ENCODE measurements around the gene MIR17HG. TPM values are rescaled to one million over a fixed set of nuclear protein-coding genes. Genes with fewer than 3 reads are reported as not detected.

MIR17HG gene
- total and polyA plus RNA-seq, 8 donors: 2.4 to 7.6 (median 4.8) TPM

DNA sequence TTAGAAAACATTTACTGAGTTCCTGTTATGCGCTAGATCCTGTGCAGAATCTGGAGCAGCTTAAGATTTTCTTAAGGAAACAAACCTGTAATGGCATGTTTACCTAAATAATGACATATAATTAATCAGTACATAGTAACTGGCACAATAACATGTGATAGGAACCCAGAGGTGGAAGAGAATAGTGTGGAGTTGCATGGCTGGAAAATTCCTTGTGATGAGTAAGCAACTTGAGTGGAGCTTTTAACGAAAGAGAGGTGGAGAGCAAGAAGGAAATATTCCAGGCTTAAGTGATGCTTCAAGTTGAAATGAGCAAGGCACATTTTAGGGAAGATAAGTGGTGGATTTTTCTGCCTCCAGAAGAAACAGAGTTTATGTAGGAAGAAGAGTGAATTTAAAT lies 41.7 kb downstream of the MIR17HG start:
- ATAC-seq: peak; percentile 96
- Histone ChIP-seq H3K27me3 (peaks cover 0 to 15% of the 10 kb centered on the region in 2 donors), H3K27ac (peak overlapping the region in 1 of 2 donors; percentile 49), H3K36me3 (no peaks in the 10 kb centered on the region), H3K4me3 (no peak overlapping the region), H3K4me1 (no peaks in the 10 kb centered on the region), H3K9me3 (no peaks in the 10 kb centered on the region)
- DNase-seq: no peak
- TF ChIP-seq, protein P1, sequence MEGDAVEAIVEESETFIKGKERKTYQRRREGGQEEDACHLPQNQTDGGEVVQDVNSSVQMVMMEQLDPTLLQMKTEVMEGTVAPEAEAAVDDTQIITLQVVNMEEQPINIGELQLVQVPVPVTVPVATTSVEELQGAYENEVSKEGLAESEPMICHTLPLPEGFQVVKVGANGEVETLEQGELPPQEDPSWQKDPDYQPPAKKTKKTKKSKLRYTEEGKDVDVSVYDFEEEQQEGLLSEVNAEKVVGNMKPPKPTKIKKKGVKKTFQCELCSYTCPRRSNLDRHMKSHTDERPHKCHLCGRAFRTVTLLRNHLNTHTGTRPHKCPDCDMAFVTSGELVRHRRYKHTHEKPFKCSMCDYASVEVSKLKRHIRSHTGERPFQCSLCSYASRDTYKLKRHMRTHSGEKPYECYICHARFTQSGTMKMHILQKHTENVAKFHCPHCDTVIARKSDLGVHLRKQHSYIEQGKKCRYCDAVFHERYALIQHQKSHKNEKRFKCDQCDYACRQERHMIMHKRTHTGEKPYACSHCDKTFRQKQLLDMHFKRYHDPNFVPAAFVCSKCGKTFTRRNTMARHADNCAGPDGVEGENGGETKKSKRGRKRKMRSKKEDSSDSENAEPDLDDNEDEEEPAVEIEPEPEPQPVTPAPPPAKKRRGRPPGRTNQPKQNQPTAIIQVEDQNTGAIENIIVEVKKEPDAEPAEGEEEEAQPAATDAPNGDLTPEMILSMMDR (IDR thresholded peaks at IDR 0.05): no peak
- intact Hi-C loops (cut with DNase I): no loop called here

DNA sequence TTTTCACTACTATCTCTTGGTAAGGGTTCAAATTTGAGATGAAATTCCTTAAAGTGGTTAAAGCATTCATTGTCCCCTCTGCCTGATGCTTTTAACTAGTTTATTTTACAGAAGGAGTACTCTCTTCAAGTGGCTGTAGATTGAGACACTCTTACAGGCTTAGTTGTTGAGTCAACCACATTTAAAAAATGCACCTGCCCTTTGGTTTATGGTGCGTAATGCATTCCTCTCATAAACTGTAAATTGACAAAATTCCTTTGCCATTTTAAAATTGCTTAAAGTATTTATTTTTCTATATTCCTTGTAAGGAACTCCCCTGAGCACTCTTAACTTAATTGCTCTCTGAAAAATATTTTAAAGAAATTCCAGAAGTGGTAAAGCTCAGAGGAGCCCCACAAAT lies 50.1 kb downstream of the MIR17HG start:
- Histone ChIP-seq H3K27me3 (peaks cover 19 to 81% of the 10 kb centered on the region in 2 donors), H3K27ac (peak overlapping the region in 1 of 2 donors; percentile 37), H3K4me1 (peaks cover 0 to 19% of the 10 kb centered on the region in 2 donors), H3K4me3 (no peak overlapping the region), H3K36me3 (no peaks in the 10 kb centered on the region), H3K9me3 (no peaks in the 10 kb centered on the region)
- ATAC-seq (peak; percentile 55), DNase-seq (no peak)
- intact Hi-C loops (cut with DNase I): no loop called here
- TF ChIP-seq, protein P1 (IDR thresholded peaks at IDR 0.05): no peak

DNA sequence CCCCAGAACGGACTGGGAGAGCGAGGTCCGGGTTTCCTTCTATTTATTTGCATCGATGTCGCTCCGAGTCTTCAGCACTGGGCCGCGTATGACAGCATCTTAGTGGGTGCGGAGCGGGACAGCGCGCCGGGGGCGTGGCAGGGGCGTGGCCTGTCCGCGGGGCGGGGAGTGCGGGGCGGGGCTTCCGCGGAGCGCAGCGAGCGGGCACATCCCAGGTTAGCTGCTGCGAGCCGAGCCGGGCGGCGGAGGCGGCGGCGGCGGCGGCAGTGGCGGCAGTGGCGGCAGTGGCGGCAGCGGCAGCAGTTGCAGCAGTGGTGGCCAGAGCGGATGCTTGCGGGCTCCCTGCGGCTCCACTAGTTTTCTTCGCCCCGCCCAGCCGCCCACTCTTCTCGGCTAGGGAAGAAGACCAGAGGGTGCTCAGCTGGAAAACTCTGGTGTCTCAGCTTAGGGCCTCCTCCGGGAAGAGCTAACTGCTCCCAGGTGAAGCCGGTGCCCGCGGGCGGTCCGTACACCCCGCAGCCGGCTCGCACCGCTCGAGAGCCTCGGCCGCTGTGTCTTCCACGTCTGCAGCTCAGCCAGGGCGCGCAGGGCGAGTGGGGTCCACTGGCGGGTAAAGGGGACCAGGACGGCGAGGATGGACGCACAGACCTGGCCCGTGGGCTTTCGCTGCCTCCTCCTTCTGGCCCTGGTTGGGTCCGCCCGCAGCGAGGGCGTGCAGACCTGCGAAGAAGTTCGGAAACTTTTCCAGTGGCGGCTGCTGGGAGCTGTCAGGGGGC lies 51.1 kb downstream of the MIR17HG start, which contains the start of gene GPC5:
Gene GPC5, plus strand, starts transcription at position 209 of the 776 bp plus-strand sequence.
- Histone ChIP-seq H3K9me3 (no peaks in the 10 kb centered on the region), H3K36me3 (no peaks in the 10 kb centered on the region), H3K27me3 (peaks cover 19 to 81% of the 10 kb centered on the region in 2 donors), H3K27ac (peak within 1 kb of the TSS in 1 of 2 donors; percentile 37), H3K4me3 (peak within 1 kb of the TSS; percentile 31 to 46), H3K4me1 (peaks cover 0 to 19% of the 10 kb centered on the region in 2 donors)
- ATAC-seq: peak; percentile 97
- DNase-seq: peak; percentile 59 to 95 (median 80)
- TF ChIP-seq, protein P1 (IDR thresholded peaks at IDR 0.05): no peak
- intact Hi-C loops (cut with DNase I): no loop called here

DNA sequence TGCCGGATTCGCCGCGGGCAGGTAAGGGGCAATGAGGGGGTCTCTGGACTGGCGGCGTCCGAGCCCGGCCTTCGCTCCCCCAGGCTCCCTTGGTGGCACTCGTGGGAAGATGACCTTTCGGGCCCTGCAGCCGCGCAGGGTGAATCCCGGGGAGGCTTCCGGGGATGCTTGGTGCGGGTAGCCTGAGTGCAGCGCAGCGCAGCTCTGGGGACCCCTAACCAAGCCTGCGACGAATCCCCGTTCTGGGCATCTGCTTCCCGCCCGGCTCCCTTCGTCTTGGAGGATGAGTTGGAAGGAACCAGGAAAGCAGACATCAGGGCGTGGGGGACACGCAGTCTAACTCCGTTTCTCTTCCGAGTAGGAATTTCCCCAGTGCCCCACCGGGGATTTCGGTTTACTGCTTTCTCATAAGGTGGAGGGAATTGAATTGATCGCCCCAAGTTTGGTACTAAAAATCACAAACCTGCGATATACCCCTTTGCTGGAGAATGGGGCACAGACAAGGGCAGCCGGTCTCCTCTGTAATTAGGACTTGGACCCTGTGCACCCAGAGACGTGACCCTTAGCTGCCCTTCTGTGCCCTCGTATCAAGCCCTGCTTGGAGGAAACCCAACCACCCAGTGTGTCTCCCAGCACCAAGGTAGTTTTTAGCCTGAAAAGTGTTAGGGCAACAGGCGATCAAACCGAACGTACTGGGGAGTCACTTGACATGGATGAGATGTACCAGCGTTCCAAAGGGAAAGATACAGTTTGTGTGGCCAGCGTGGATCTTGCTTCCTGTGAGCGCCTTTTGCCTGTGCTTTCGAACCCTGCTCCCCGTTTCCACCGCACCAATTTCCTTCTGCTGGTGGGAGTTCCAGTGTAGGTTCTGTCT lies 51.9 kb downstream of the MIR17HG start:
- ATAC-seq: peak; percentile 24
- Histone ChIP-seq H3K4me3 (peak overlapping the region; percentile 31 to 46), H3K36me3 (no peaks in the 10 kb centered on the region), H3K27me3 (peaks cover 19 to 74% of the 10 kb centered on the region in 2 donors), H3K4me1 (peaks cover 0 to 19% of the 10 kb centered on the region in 2 donors), H3K27ac (no peak overlapping the region), H3K9me3 (no peaks in the 10 kb centered on the region)
- intact Hi-C loops (cut with DNase I): no loop called here
- no peak for DNase-seq
- TF ChIP-seq, protein P1 (IDR thresholded peaks at IDR 0.05): no peak

DNA sequence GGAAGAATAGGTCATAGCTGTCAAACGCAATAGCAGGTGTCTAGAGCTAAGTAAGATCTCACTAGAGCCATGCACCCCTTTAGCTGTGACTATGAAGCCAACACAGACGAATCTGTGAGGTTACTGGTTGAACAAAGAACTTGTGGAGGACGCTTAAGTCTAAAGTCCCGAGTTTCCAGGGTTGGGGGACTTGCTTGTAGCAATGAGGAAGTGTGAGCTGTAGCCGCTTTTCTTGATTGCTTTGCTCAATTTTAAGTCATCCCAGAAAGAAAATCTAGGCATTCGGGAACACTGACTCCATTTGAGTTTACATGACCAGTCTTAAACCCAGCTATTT lies 52.5 kb downstream of the MIR17HG start:
- Histone ChIP-seq H3K27me3 (peaks cover 19 to 67% of the 10 kb centered on the region in 2 donors), H3K4me3 (peak overlapping the region; percentile 31 to 46), H3K27ac (no peak overlapping the region), H3K36me3 (no peaks in the 10 kb centered on the region), H3K4me1 (peaks cover 0 to 19% of the 10 kb centered on the region in 2 donors), H3K9me3 (no peaks in the 10 kb centered on the region)
- intact Hi-C loops (cut with DNase I): no loop called here
- no peak for DNase-seq
- peak; percentile 1 for ATAC-seq
- TF ChIP-seq, protein P1 (IDR thresholded peaks at IDR 0.05): no peak
